Keratinocyte (primary cell): ENCODE results near the gene MIXL1. TPM values are rescaled to one million over a fixed set of nuclear protein-coding genes. Genes with fewer than 3 reads are reported as not detected.

Experiments
- DNase-seq: peaks from one replicate; pipeline ENCODE4 v3.0.0-alpha.2; 2011; ENCODE audit warnings: low read depth, missing footprints, low spot score
- FAIRE-seq: peaks from 2 replicates; lab custom pipeline; 2011; peaks lifted over from hg19 to GRCh38; lab: Jason Lieb, UNC
- H2AFZ ChIP-seq: 2 replicates; pipeline ENCODE4 v1.6.0; 2012; ENCODE audit warnings: low read length, control low read depth, inconsistent platforms; ENCODE audit not compliant: control insufficient read depth
- H3K27ac ChIP-seq: 2 replicates; pipeline ENCODE4 v1.5.1; 2011; ENCODE audit warnings: low read length; ENCODE audit not compliant: control insufficient read depth, insufficient read depth
- H3K27me3 ChIP-seq: 3 replicates; pipeline ENCODE4 v1.6.0; 2011; ENCODE audit warnings: low read length; ENCODE audit not compliant: control insufficient read depth, insufficient read depth; ENCODE audit errors: extremely low read depth
- H3K36me3 ChIP-seq, 2 experiments: 2 replicates in 1 of 2; 3 replicates in 1 of 2; pipeline ENCODE4 v1.5.1; 2011; ENCODE audit warnings: low read length in 2 of 2, mild to moderate bottlenecking in 1 of 2; ENCODE audit not compliant: control insufficient read depth in 2 of 2, insufficient read depth in 2 of 2; ENCODE audit errors: extremely low read depth in 1 of 2
- H3K4me1 ChIP-seq: 3 replicates; pipeline ENCODE4 v1.5.1; 2011; ENCODE audit warnings: low read length; ENCODE audit not compliant: control insufficient read depth, insufficient read depth; ENCODE audit errors: extremely low read depth
- H3K4me2 ChIP-seq: 3 replicates; pipeline ENCODE4 v1.6.0; 2011; ENCODE audit warnings: low read depth, low read length; ENCODE audit not compliant: control insufficient read depth, insufficient read depth; ENCODE audit errors: extremely low read depth
- H3K4me3 ChIP-seq, 3 experiments: fragments of 200-600 bp in 1 of 3; sonication (generic) in 1 of 3; 2 replicates in 2 of 3; 3 replicates in 1 of 3; pipeline ENCODE4 v1.5.1; 2011 to 2016; ENCODE audit warnings: low read length in 3 of 3, mild to moderate bottlenecking in 3 of 3, control low read depth in 2 of 3, inconsistent platforms in 1 of 3, low read depth in 1 of 3, mixed read lengths in 1 of 3, mixed run types in 1 of 3, moderate library complexity in 1 of 3; ENCODE audit not compliant: control insufficient read depth in 2 of 3, insufficient read depth in 2 of 3; ENCODE audit errors: extremely low read depth in 1 of 3
- H3K79me2 ChIP-seq: 2 replicates; pipeline ENCODE4 v1.6.0; 2012; ENCODE audit warnings: low read length; ENCODE audit not compliant: control insufficient read depth, insufficient read depth
- H3K9ac ChIP-seq: 3 replicates; pipeline ENCODE4 v1.6.0; 2011; ENCODE audit warnings: low read length; ENCODE audit not compliant: control insufficient read depth, insufficient read depth; ENCODE audit errors: extremely low read depth
- H3K9me1 ChIP-seq: 3 replicates; pipeline ENCODE4 v1.6.0; 2011; ENCODE audit warnings: low read length; ENCODE audit not compliant: control insufficient read depth, insufficient read depth; ENCODE audit errors: extremely low read depth
- H3K9me3 ChIP-seq: 2 replicates; pipeline ENCODE4 v1.5.1; 2012; ENCODE audit warnings: low read depth, low read length; ENCODE audit not compliant: control insufficient read depth
- H4K20me1 ChIP-seq: 3 replicates; pipeline ENCODE4 v1.6.0; 2011; ENCODE audit warnings: low read length; ENCODE audit not compliant: control insufficient read depth, insufficient read depth; ENCODE audit errors: extremely low read depth
- CTCF ChIP-seq, 3 experiments: IDR thresholded peaks in 1 of 3; conservative IDR thresholded peaks in 1 of 3; optimal IDR thresholded peaks in 1 of 3; 2 replicates in 2 of 3; 3 replicates in 1 of 3; pipeline versions ENCODE3 to v1.5.1; 2011; ENCODE audit warnings: low read length in 3 of 3, mild to moderate bottlenecking in 3 of 3, moderate library complexity in 2 of 3, control low read depth in 1 of 3, inconsistent platforms in 1 of 3; ENCODE audit not compliant: insufficient read depth in 2 of 3; ENCODE audit errors: extremely low read depth in 1 of 3
- EZH2 ChIP-seq: IDR thresholded peaks from one replicate; pipeline ENCODE4 v1.6.1; 2012; ENCODE audit warnings: inconsistent platforms, mild to moderate bottlenecking, low read length, moderate library complexity
- dilution Hi-C: fragments of 300-500 bp; cut with MboI; formaldehyde crosslinking; loops from one replicate; pipeline ENCODE4 v1.7.0; 2020; ENCODE audit warnings: low sequenced_read_pairs; ENCODE audit not compliant: extremely low pct_ligation_motif_present
- polyA plus RNA-seq, 5 experiments: library from polyadenylated mRNA; depleted of rRNA in 3 of 5; stranded (reverse) in 3 of 5; stranded (forward) in 1 of 5; unstranded in 1 of 5; fragments of >200 nt; gene quantifications; 1 replicate in 1 of 5; 2 replicates in 3 of 5; 3 replicates in 1 of 5; pipeline versions ENCODE4 v1.2.1 to v1.2.3, GENCODE V29; 2011 to 2012; ENCODE audit warnings: missing spikeins in 2 of 5, low read depth in 1 of 5, low replicate concordance in 1 of 5

The MIXL1 gene
- polyA plus RNA-seq, 1 donor (not counting 4 experiments of a cell fraction or from before 2014, with no cell fraction given) = not detected

GRCh38 chr1:226236826-226237225 is 13.4 kb downstream of the MIXL1 start:
- FAIRE-seq = no peak
- dilution Hi-C loops = no loop called here

GRCh38 chr1:226239421-226239820 is 16.0 kb downstream of the MIXL1 start:
- FAIRE-seq = no peak
- no peak overlapping the region for H3K9ac ChIP-seq
- H3K9me3 ChIP-seq = no peaks in the 10 kb centered on the region
- H2AFZ ChIP-seq = no peak overlapping the region
- no peak overlapping the region for H3K4me2 ChIP-seq
- no peak overlapping the region for H3K27ac ChIP-seq
- no peaks in the 10 kb centered on the region for H3K79me2 ChIP-seq
- no peaks in the 10 kb centered on the region for H3K27me3 ChIP-seq
- no peak for DNase-seq
- no peaks in the 10 kb centered on the region for H3K4me1 ChIP-seq
- peaks cover 0 to 2% of the 10 kb centered on the region in 2 experiments for H3K36me3 ChIP-seq
- no peaks in the 10 kb centered on the region for H3K9me1 ChIP-seq
- dilution Hi-C loops = no loop called here
- H3K4me3 ChIP-seq = no peak overlapping the region
- TF ChIP-seq CTCF (optimal IDR thresholded peaks at IDR 0.05 in 1 of 3, IDR thresholded peaks at IDR 0.05 in 1 of 3, conservative IDR thresholded peaks at IDR 0.05 in 1 of 3; ENCODE audit: extremely low read depth in 1 of 3, insufficient read depth in 2 of 3, low read length in 3 of 3) = no peak
- no peak for TF ChIP-seq EZH2
- H4K20me1 ChIP-seq = no peaks in the 10 kb centered on the region

More at GRCh38 chr1:226236826-226237225, 13.4 kb downstream of the MIXL1 start:
- DNase-seq = no peak
- no peak overlapping the region for H3K4me3 ChIP-seq
- no peaks in the 10 kb centered on the region for H3K79me2 ChIP-seq
- no peaks in the 10 kb centered on the region for H3K27me3 ChIP-seq
- no peaks in the 10 kb centered on the region for H3K9me3 ChIP-seq
- no peak overlapping the region for H3K9ac ChIP-seq
- peaks cover 2% of the 10 kb centered on the region in 2 experiments for H3K36me3 ChIP-seq
- H3K27ac ChIP-seq = no peak overlapping the region
- no peak overlapping the region for H2AFZ ChIP-seq
- H3K4me2 ChIP-seq = no peak overlapping the region
- no peak for TF ChIP-seq EZH2
- no peak for TF ChIP-seq CTCF (optimal IDR thresholded peaks at IDR 0.05 in 1 of 3, IDR thresholded peaks at IDR 0.05 in 1 of 3, conservative IDR thresholded peaks at IDR 0.05 in 1 of 3; ENCODE audit: extremely low read depth in 1 of 3, insufficient read depth in 2 of 3, low read length in 3 of 3)
- no peaks in the 10 kb centered on the region for H4K20me1 ChIP-seq
- H3K9me1 ChIP-seq = no peaks in the 10 kb centered on the region
- no peaks in the 10 kb centered on the region for H3K4me1 ChIP-seq
